Nephron progenitor cell (in vitro differentiated cells): ENCODE data around the gene TRIM67.

Experiments
- DNase-seq: peaks from one replicate; pipeline ENCODE4 v3.0.0; 2021
- H3K27ac Mint-ChIP-seq: 2 replicates; pipeline ENCODE4 v1.8.0; 2021; ENCODE audit warnings: mild to moderate bottlenecking, moderate library complexity, mixed read lengths
- H3K27me3 Mint-ChIP-seq: 2 replicates; pipeline ENCODE4 v1.8.0; 2021; ENCODE audit warnings: mild to moderate bottlenecking, low read depth, mixed read lengths; ENCODE audit not compliant: poor library complexity
- H3K36me3 Mint-ChIP-seq: 2 replicates; pipeline ENCODE4 v1.8.0; 2021; ENCODE audit warnings: low read depth, mixed read lengths
- H3K4me1 Mint-ChIP-seq: 2 replicates; pipeline ENCODE4 v1.8.0; 2021; ENCODE audit warnings: mixed read lengths
- H3K4me3 Mint-ChIP-seq: 2 replicates; pipeline ENCODE4 v1.8.0; 2021; ENCODE audit warnings: mild to moderate bottlenecking, moderate library complexity, mixed read lengths
- H3K9me3 Mint-ChIP-seq: 2 replicates; pipeline ENCODE4 v1.8.0; 2021; ENCODE audit warnings: mild to moderate bottlenecking, moderate library complexity, mixed read lengths
- CTCF ChIP-seq: fragments of 200-600 bp; sonication (generic); IDR thresholded peaks from 2 replicates; pipeline ENCODE4 v1.5.0; 2021; ENCODE audit warnings: antibody characterized with exemption

The TRIM67 gene

GRCh38 chr1:231232870-231233734 lies 71.2 kb downstream of the TRIM67 start:
- no peaks in the 10 kb centered on the region for H3K9me3 Mint-ChIP-seq
- TF ChIP-seq CTCF = no peak
- peaks cover 9% of the 10 kb centered on the region for H3K4me1 Mint-ChIP-seq
- H3K27me3 Mint-ChIP-seq = no peaks in the 10 kb centered on the region
- peaks cover 19% of the 10 kb centered on the region for H3K36me3 Mint-ChIP-seq
- H3K27ac Mint-ChIP-seq = no peak overlapping the region
- no peak for DNase-seq
- H3K4me3 Mint-ChIP-seq = no peak overlapping the region

GRCh38 chr1:231233735-231234417 lies 72.0 kb downstream of the TRIM67 start:
- Mint-ChIP-seq H3K9me3 (no peaks in the 10 kb centered on the region), H3K36me3 (peaks cover 23% of the 10 kb centered on the region), H3K27ac (no peak overlapping the region), H3K4me1 (peaks cover 9% of the 10 kb centered on the region), H3K4me3 (no peak overlapping the region), H3K27me3 (no peaks in the 10 kb centered on the region)
- no peak for DNase-seq
- TF ChIP-seq CTCF = no peak

GRCh38 chr1:231234506-231234905 lies 72.6 kb downstream of the TRIM67 start:
- Mint-ChIP-seq H3K27ac (peak overlapping the region; percentile 13), H3K36me3 (peaks cover 26% of the 10 kb centered on the region), H3K4me1 (peaks cover 9% of the 10 kb centered on the region), H3K9me3 (no peaks in the 10 kb centered on the region), H3K27me3 (no peaks in the 10 kb centered on the region), H3K4me3 (no peak overlapping the region)
- TF ChIP-seq CTCF = no peak
- no peak for DNase-seq

GRCh38 chr1:231235526-231236207 lies 73.8 kb downstream of the TRIM67 start:
- Mint-ChIP-seq H3K27me3 (no peaks in the 10 kb centered on the region), H3K4me3 (no peak overlapping the region), H3K4me1 (peaks cover 21% of the 10 kb centered on the region), H3K27ac (no peak overlapping the region), H3K36me3 (peaks cover 26% of the 10 kb centered on the region), H3K9me3 (no peaks in the 10 kb centered on the region)
- DNase-seq = no peak
- TF ChIP-seq CTCF = no peak

GRCh38 chr1:231236208-231236591 lies 74.3 kb downstream of the TRIM67 start:
- H3K27ac Mint-ChIP-seq = no peak overlapping the region
- no peak overlapping the region for H3K4me3 Mint-ChIP-seq
- H3K36me3 Mint-ChIP-seq = peaks cover 23% of the 10 kb centered on the region
- H3K4me1 Mint-ChIP-seq = peaks cover 22% of the 10 kb centered on the region
- no peak for DNase-seq
- no peak for TF ChIP-seq CTCF
- H3K9me3 Mint-ChIP-seq = no peaks in the 10 kb centered on the region
- H3K27me3 Mint-ChIP-seq = no peaks in the 10 kb centered on the region
